ENCODE data around the gene MRPS18C.

DNA sequence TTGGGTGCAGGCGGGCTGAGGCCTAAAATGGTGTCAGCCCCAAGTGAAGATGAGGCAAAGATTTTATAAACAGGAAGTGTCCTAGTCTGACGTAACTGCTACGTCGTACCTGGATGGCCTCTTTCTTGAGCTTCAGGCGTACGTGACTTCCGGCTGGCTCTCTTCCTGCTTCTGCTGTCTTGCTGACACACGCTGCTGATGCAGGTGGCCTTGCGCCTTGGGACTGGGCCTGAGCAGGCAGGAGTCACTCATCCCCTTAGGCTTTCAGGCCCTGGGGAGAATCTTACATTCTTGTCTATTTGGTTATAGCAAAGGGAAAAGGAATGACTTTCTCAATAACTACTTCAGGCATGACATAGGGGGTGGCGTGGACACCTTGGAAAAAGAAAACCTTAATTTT, 49.1 kb downstream of the MRPS18C start:
- TF ChIP-seq, protein P1, sequence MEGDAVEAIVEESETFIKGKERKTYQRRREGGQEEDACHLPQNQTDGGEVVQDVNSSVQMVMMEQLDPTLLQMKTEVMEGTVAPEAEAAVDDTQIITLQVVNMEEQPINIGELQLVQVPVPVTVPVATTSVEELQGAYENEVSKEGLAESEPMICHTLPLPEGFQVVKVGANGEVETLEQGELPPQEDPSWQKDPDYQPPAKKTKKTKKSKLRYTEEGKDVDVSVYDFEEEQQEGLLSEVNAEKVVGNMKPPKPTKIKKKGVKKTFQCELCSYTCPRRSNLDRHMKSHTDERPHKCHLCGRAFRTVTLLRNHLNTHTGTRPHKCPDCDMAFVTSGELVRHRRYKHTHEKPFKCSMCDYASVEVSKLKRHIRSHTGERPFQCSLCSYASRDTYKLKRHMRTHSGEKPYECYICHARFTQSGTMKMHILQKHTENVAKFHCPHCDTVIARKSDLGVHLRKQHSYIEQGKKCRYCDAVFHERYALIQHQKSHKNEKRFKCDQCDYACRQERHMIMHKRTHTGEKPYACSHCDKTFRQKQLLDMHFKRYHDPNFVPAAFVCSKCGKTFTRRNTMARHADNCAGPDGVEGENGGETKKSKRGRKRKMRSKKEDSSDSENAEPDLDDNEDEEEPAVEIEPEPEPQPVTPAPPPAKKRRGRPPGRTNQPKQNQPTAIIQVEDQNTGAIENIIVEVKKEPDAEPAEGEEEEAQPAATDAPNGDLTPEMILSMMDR (IDR thresholded peaks at IDR 0.05): no peak
- no peak for TF ChIP-seq POLR2AphosphoS5 (IDR thresholded peaks at IDR 0.05)
